Keratinocyte (primary cell): ENCODE results near the gene MTA2. TPM values are rescaled to one million over a fixed set of nuclear protein-coding genes. Genes with fewer than 3 reads are reported as not detected.

Experiments used
- DNase-seq: peaks from one replicate; pipeline ENCODE4 v3.0.0-alpha.2; 2011; ENCODE audit warnings: low read depth, missing footprints, low spot score
- FAIRE-seq: peaks from 2 replicates; lab custom pipeline; 2011; peaks lifted over from hg19 to GRCh38; lab: Jason Lieb, UNC
- H2AFZ ChIP-seq: 2 replicates; pipeline ENCODE4 v1.6.0; 2012; ENCODE audit warnings: low read length, control low read depth, inconsistent platforms; ENCODE audit not compliant: control insufficient read depth
- H3K27ac ChIP-seq: 2 replicates; pipeline ENCODE4 v1.5.1; 2011; ENCODE audit warnings: low read length; ENCODE audit not compliant: control insufficient read depth, insufficient read depth
- H3K27me3 ChIP-seq: 3 replicates; pipeline ENCODE4 v1.6.0; 2011; ENCODE audit warnings: low read length; ENCODE audit not compliant: control insufficient read depth, insufficient read depth; ENCODE audit errors: extremely low read depth
- H3K36me3 ChIP-seq, 2 experiments: 2 replicates in 1 of 2; 3 replicates in 1 of 2; pipeline ENCODE4 v1.5.1; 2011; ENCODE audit warnings: low read length in 2 of 2, mild to moderate bottlenecking in 1 of 2; ENCODE audit not compliant: control insufficient read depth in 2 of 2, insufficient read depth in 2 of 2; ENCODE audit errors: extremely low read depth in 1 of 2
- H3K4me1 ChIP-seq: 3 replicates; pipeline ENCODE4 v1.5.1; 2011; ENCODE audit warnings: low read length; ENCODE audit not compliant: control insufficient read depth, insufficient read depth; ENCODE audit errors: extremely low read depth
- H3K4me2 ChIP-seq: 3 replicates; pipeline ENCODE4 v1.6.0; 2011; ENCODE audit warnings: low read depth, low read length; ENCODE audit not compliant: control insufficient read depth, insufficient read depth; ENCODE audit errors: extremely low read depth
- H3K4me3 ChIP-seq, 3 experiments: fragments of 200-600 bp in 1 of 3; sonication (generic) in 1 of 3; 2 replicates in 2 of 3; 3 replicates in 1 of 3; pipeline ENCODE4 v1.5.1; 2011 to 2016; ENCODE audit warnings: low read length in 3 of 3, mild to moderate bottlenecking in 3 of 3, control low read depth in 2 of 3, inconsistent platforms in 1 of 3, low read depth in 1 of 3, mixed read lengths in 1 of 3, mixed run types in 1 of 3, moderate library complexity in 1 of 3; ENCODE audit not compliant: control insufficient read depth in 2 of 3, insufficient read depth in 2 of 3; ENCODE audit errors: extremely low read depth in 1 of 3
- H3K79me2 ChIP-seq: 2 replicates; pipeline ENCODE4 v1.6.0; 2012; ENCODE audit warnings: low read length; ENCODE audit not compliant: control insufficient read depth, insufficient read depth
- H3K9ac ChIP-seq: 3 replicates; pipeline ENCODE4 v1.6.0; 2011; ENCODE audit warnings: low read length; ENCODE audit not compliant: control insufficient read depth, insufficient read depth; ENCODE audit errors: extremely low read depth
- H3K9me1 ChIP-seq: 3 replicates; pipeline ENCODE4 v1.6.0; 2011; ENCODE audit warnings: low read length; ENCODE audit not compliant: control insufficient read depth, insufficient read depth; ENCODE audit errors: extremely low read depth
- H3K9me3 ChIP-seq: 2 replicates; pipeline ENCODE4 v1.5.1; 2012; ENCODE audit warnings: low read depth, low read length; ENCODE audit not compliant: control insufficient read depth
- H4K20me1 ChIP-seq: 3 replicates; pipeline ENCODE4 v1.6.0; 2011; ENCODE audit warnings: low read length; ENCODE audit not compliant: control insufficient read depth, insufficient read depth; ENCODE audit errors: extremely low read depth
- CTCF ChIP-seq, 3 experiments: IDR thresholded peaks in 1 of 3; conservative IDR thresholded peaks in 1 of 3; optimal IDR thresholded peaks in 1 of 3; 2 replicates in 2 of 3; 3 replicates in 1 of 3; pipeline versions ENCODE3 to v1.5.1; 2011; ENCODE audit warnings: low read length in 3 of 3, mild to moderate bottlenecking in 3 of 3, moderate library complexity in 2 of 3, control low read depth in 1 of 3, inconsistent platforms in 1 of 3; ENCODE audit not compliant: insufficient read depth in 2 of 3; ENCODE audit errors: extremely low read depth in 1 of 3
- EZH2 ChIP-seq: IDR thresholded peaks from one replicate; pipeline ENCODE4 v1.6.1; 2012; ENCODE audit warnings: inconsistent platforms, mild to moderate bottlenecking, low read length, moderate library complexity
- dilution Hi-C: fragments of 300-500 bp; cut with MboI; formaldehyde crosslinking; loops from one replicate; pipeline ENCODE4 v1.7.0; 2020; ENCODE audit warnings: low sequenced_read_pairs; ENCODE audit not compliant: extremely low pct_ligation_motif_present
- polyA plus RNA-seq, 5 experiments: library from polyadenylated mRNA; depleted of rRNA in 3 of 5; stranded (reverse) in 3 of 5; stranded (forward) in 1 of 5; unstranded in 1 of 5; fragments of >200 nt; gene quantifications; 1 replicate in 1 of 5; 2 replicates in 3 of 5; 3 replicates in 1 of 5; pipeline versions ENCODE4 v1.2.1 to v1.2.3, GENCODE V29; 2011 to 2012; ENCODE audit warnings: missing spikeins in 2 of 5, low read depth in 1 of 5, low replicate concordance in 1 of 5

The MTA2 gene
- polyA plus RNA-seq, 1 donor (not counting 4 experiments of a cell fraction or from before 2014, with no cell fraction given), result 39.7 TPM

- H3K27ac ChIP-seq, result no peak overlapping the region
Observed at GRCh38 chr11:62569611-62570010, 32.1 kb downstream of the MTA2 start.

GRCh38 chr11:62567018-62567633 lies 34.5 kb downstream of the MTA2 start:
- no peak overlapping the region for H3K27ac ChIP-seq
- no peak for FAIRE-seq

More at GRCh38 chr11:62569611-62570010, 32.1 kb downstream of the MTA2 start:
- H3K79me2 ChIP-seq, result peaks cover 87% of the 10 kb centered on the region
- H3K9ac ChIP-seq, result no peak overlapping the region
- peaks cover 17% of the 10 kb centered on the region for H3K4me1 ChIP-seq
- H3K27me3 ChIP-seq, result no peaks in the 10 kb centered on the region
- FAIRE-seq (no peak), DNase-seq (no peak)
- no peak overlapping the region for H2AFZ ChIP-seq
- H3K9me3 ChIP-seq, result no peaks in the 10 kb centered on the region
- peaks cover 24% of the 10 kb centered on the region for H4K20me1 ChIP-seq
- peaks cover 2% of the 10 kb centered on the region for H3K9me1 ChIP-seq
- dilution Hi-C loops, result no loop called here
- TF ChIP-seq EZH2, result no peak
- no peak for TF ChIP-seq CTCF (optimal IDR thresholded peaks at IDR 0.05 in 1 of 3, IDR thresholded peaks at IDR 0.05 in 1 of 3, conservative IDR thresholded peaks at IDR 0.05 in 1 of 3; ENCODE audit: extremely low read depth in 1 of 3, insufficient read depth in 2 of 3, low read length in 3 of 3)
- no peak overlapping the region for H3K4me3 ChIP-seq
- no peak overlapping the region for H3K4me2 ChIP-seq
- H3K36me3 ChIP-seq, result peaks cover 39 to 40% of the 10 kb centered on the region in 2 experiments

More at GRCh38 chr11:62567018-62567633, 34.5 kb downstream of the MTA2 start:
- no peak overlapping the region for H3K9ac ChIP-seq
- dilution Hi-C loops, result no loop called here
- no peak overlapping the region for H2AFZ ChIP-seq
- no peaks in the 10 kb centered on the region for H3K9me3 ChIP-seq
- peaks cover 30% of the 10 kb centered on the region for H4K20me1 ChIP-seq
- peaks cover 2% of the 10 kb centered on the region for H3K9me1 ChIP-seq
- H3K4me2 ChIP-seq, result no peak overlapping the region
- H3K27me3 ChIP-seq, result no peaks in the 10 kb centered on the region
- peaks cover 15% of the 10 kb centered on the region for H3K4me1 ChIP-seq
- TF ChIP-seq EZH2 (no peak), CTCF (optimal IDR thresholded peaks at IDR 0.05 in 1 of 3, IDR thresholded peaks at IDR 0.05 in 1 of 3, conservative IDR thresholded peaks at IDR 0.05 in 1 of 3; ENCODE audit: extremely low read depth in 1 of 3, insufficient read depth in 2 of 3, low read length in 3 of 3) (no peak)
- DNase-seq, result no peak
- no peak overlapping the region for H3K4me3 ChIP-seq
- H3K79me2 ChIP-seq, result peaks cover 82% of the 10 kb centered on the region
- H3K36me3 ChIP-seq, result peaks cover 39 to 40% of the 10 kb centered on the region in 2 experiments
